GM23248 (cell line): Measurements from ENCODE around the gene FOXL3.

Experiments
- EZH2 ChIP-seq: fragments of 200-600 bp; sonication (generic); IDR thresholded peaks from 2 replicates; pipeline ENCODE4 v1.6.1; 2018; ENCODE audit warnings: antibody characterized with exemption, mild to moderate bottlenecking; ENCODE audit not compliant: insufficient read depth, poor library complexity, severe bottlenecking
- EZH2phosphoT487 ChIP-seq: fragments of 200-600 bp; sonication (generic); IDR thresholded peaks from 2 replicates; pipeline ENCODE4 v1.6.1; 2018; ENCODE audit warnings: antibody characterized with exemption, moderate library complexity, mild to moderate bottlenecking, low read depth; ENCODE audit not compliant: insufficient read depth

- TF ChIP-seq EZH2phosphoT487 (no peak), EZH2 (no peak)
Observed at GRCh38 chr7:326273-326672, 36.3 kb downstream of the FOXL3 start.
